HG03442 (cell line): Measurements from ENCODE around the gene ANKIB1.
"Not testable (repeated sequence)": the region's sequence is repeated elsewhere in the genome, so short reads cannot be mapped to it uniquely, and the experiment has no call there.

ENCODE experiments used
- ATAC-seq: cut with Tn5 transposase; IDR thresholded peaks from one replicate; pipeline ENCODE4 v1.9.1; 2021; ENCODE audit warnings: mild to moderate bottlenecking, moderate library complexity; ENCODE audit not compliant: unreplicated experiment

ANKIB1 gene

DNA sequence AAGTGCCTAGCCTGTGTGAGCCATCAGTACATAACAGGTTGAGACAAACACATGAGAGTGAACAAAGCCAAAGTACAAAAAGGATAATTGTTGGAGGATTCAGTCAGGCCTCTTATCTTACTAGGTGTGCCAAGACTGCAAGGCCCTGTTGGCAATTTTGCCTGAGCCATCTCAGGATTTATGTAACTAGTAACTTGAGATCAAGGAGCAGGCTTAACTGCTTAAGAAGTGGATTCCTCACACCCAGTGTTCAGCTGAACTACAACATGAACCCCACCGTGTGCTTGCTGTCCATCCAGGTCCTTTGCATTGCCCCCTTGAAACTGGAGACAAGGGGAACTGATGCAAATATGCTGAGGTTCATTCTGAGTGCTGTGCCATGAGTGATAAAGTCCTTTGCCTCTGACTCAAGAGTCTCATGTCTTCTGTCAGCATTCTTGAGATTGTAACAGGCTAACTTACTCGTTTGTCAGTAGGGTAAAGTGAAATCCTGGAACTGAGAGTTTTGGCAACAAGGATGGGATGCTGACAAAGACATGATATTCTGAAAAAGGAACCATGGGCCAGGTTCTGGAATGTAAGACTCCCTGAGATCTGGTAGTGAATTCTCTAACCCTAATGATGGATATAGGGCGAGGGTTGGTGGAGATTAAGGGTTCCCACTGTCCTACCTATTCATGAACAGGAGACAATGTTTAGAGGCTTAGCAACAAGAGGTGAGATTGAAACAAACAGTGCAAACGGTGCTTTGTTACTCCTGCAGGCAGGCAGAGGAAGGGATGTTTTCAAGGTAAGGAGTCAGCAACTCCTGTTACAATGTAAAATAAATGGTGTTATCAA is 157.4 kb downstream of the ANKIB1 start:
- ATAC-seq: no peak

DNA sequence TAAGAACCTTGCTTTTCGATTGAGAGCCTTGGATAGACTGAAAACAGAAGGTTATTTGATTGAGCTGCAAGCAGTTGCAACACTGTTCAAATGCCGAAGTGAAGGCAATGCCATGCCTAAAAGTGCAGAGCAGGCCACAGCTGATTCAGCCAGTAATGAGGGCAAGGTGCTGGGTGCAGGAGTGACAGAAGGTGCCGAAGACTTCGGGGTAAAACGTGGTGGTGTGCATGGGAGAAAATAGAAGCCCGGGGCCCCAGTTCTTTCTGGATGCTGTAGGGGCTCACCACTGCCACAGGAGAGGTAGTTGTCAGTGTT is 157.9 kb downstream of the ANKIB1 start:
- no peak for ATAC-seq

DNA sequence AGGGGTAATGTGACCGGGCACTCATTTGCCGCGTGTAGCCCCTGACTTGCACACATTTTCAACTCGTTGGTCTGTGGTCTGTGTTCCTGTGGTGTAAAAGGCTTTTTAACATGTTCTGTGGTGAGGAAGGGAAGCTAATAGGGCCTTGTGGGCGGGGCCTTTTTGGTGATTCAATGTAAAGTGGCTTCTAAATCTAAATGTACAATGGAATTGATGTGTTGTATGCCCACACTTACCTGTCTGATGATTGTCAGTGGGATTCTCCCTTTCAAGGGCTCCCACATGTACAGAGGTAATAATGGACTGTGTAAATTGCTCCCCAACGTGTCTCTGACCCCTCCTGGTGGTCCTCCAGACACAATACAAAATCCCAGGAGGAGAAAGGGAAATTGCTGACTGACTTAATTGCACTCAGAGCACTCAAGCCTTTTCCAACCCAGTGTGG is 158.4 kb downstream of the ANKIB1 start:
- no peak for ATAC-seq

DNA sequence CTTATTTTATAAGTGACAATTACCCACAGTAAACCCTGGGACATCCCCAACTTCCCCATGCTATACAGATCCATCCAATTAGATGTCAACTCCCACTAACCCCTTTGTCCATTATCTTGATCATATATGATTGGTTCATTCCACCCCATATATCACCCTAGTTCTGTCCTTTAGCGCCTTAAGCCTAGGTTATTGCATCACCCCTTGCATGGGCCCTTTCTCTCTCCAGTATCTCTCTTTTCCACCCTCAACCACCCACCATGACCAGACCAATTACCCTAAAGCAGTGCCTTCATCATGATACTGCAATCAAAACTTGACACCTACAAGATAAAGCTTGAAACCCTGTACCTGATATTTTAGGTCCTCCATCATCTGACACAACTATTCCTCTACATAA is 163.6 kb downstream of the ANKIB1 start:
- ATAC-seq: no peak

DNA sequence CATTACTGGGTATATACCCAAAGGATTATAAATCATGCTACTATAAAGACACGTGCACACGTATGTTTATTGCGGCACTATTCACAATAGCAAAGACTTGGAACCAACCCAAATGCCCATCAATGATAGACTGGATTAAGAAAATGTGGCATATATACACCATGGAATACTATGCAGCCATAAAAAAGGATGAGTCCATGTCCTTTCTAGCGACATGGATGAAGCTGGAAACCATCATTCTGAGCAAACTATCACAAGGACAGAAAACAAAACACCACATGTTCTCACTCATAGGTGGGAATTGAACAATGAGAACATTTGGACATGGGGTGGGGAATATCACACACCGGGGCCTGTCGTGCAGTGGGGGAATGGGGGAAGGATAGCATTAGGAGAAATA is 164.4 kb downstream of the ANKIB1 start:
- ATAC-seq: not testable (repeated sequence)

DNA sequence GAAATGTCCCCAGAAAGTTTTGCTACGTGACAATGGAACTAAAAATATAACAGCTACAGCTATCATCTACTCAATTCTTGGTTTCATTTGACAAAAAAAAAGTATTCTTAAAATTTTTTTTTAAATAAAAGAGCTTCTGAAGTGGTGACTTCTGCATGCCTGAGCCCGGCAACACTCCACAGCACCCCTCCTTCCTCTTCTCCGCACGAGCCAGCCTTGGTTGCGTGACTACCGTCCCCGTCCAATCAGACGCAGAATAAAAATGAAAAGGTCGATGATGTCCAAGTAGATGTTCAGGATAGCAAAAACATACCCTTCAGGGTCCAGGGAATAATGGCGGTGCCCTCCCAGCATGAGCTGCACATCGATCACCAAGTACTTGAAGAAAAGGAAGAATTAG is 167.0 kb downstream of the ANKIB1 start:
- ATAC-seq: no peak

DNA sequence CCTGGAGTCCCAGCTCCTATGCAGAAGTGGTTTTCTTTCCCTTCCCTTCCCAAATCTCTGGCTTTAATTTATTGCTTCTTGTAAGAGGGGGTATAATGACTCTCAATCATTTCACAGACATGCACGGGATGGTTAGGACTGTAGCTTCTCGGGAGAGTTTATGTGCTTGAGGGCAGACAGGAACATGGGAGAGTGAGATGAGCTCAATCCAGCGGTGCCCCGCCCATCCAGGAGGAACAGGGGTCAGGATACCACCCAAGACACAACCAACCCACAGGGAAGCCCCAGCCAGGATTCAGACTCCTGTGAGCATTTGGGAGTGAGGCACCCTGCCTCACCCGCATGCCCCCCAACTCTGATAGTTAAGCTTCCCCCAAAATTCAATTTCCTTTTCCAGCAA is 167.8 kb downstream of the ANKIB1 start:
- ATAC-seq: no peak

DNA sequence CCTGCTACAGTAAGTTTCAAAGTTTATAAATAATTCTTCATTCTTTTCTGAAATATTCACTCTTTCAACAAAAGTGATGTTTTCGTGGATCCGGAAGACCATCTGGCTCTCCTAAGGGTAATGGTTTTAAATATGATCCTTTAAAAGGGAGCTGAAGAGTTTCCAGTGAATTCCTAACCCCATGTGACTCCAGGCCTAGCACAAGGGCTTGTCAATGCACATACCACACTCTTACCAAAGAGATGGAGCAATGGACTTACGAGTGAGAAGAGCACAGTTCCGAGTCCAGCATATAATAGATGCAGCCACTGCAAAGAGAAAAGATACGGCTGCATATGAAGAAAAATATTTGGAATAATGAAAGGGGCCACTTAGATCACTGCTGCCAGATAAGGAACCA is 169.5 kb downstream of the ANKIB1 start:
- no peak for ATAC-seq

DNA sequence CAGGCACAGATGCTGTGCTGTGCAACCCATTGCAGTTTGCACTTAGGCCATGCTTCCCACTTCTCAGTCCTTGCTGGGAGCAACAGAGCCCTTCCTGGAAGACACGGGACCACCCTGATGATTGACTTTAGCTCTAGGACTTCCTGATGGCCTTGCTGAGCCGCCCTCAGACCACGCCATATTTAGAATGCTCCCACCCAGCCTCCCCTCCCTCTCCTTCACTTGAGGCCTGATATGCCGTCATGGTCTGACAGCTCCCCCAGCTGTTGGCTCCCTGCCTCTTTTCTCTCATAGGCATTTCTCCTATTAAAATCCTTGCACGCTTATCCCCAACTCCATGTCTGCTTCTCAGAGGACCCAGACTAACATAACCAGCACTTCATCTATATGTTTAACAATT is 172.1 kb downstream of the ANKIB1 start:
- ATAC-seq: no peak

DNA sequence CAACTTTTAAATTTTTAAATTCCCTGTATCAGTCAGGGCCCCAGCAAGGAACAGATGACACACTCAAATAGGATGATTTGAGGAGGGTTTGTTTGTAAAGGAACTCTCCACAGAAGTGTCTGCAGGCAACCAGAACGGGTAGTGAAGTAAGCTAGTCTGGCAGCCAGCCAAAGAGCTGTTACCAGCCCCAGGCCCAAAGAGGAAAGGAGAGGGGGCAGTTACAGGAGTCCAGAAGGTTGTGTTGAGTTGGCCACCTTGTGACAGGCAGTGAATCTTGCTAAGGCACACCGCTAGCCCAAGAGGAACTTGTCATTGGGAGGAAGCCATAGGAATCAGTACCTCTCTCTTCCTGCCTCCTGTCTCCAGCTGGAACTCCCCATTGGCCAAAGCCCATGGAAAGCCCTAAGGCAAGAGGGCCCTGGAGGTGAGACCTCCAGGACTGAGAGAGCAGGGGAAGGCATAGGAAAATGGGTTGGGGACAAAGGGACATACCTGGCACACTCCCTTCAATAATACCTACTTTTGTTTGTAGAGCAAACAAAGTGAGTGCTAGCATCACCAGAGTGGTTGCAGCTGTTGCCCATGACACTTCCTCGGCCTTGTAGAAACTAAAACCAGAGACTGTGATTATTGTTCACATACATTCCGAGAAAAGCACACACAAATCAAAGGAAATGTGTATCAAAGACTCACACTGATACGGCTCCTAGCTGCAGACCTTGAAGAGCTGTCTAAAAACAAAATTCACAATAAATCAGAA is 176.1 kb downstream of the ANKIB1 start:
- no peak for ATAC-seq

DNA sequence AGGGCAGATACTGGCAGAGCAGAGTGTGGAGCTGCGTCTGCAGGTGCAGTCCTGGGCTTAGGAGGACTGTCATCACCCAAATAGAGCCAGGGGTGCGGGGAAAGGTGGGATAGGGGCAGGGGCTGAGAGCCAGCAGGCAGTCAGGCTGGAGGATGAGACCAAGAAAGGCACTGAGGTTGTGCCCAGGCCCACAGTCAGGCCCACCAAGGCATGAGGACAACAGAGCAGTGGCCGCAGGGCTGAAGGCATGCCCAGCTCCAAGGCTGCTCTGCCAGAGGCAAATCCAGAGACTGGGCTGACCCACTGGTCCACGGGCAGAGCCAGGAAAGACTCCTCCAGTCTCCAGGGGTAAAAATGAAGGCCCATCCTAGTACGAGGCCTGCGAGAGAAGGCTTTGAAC is 177.2 kb downstream of the ANKIB1 start:
- no peak for ATAC-seq

DNA sequence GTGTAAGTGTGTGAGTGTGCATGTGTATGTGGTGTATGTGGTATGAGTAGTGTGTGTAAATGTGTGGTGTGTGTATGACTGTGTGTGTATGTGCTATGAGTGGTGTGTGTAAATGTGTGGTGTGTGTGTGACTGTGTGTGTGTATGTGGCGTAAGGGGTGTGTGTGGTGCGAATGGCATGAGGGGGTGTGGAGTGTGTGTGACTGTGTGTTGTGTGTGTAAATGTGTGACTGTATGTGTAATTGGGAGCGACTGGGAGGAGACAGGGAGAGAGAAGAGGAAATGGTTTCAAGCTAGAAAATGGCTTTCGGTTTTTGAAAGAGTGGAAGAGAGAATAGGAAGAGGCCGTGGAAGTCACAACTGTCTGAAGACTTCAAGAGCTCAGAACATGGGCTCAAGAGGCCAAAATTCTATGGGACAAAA is 177.9 kb downstream of the ANKIB1 start:
- ATAC-seq: no peak

DNA sequence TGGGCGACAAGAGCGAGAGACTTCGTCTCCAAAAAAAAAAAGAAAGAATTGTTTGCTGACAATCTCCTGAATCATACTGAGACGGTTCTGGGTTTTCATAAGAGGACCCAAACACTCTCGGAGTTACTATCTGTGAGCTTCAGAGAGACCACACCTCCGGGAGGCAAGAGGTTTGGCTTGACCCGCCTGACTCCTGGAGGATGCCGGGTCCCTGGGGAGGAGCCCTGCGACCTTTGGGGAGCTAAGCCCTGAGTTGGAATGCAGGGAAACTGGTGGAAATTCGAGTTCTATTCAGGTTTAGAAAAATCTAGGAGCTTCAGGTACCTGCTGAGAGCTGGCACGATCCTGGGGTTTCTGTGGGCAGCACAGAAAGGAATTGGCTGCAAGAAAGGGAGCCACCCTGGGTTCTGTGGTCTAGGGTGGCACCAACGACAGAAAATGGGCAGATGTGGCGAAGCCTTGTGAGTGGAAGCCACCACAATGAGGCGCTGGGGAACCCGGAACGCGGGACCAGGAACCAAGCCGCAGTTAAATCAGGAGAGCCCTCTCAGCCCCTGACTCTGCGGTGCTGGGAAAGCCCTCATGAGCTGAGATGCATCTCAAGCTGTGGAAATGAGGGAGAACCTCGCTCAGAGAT is 179.7 kb downstream of the ANKIB1 start:
- no peak for ATAC-seq

DNA sequence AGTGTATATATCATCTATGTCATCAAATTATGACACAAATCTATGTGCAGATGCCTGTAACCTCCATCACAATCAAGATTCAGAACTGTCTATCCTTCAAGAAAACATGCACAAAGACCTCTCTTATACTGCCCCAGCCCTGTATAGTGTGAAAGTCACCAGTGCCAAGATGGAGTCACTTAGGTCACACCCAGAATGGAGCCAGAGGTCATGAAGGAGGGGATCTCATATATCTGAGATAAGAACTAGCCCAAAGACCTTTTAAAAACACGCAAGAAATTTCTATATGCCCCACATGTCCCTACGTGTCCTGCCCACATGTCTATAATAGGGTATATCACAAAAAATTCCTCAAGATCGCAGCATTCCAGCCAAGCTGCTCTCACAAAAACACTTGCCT is 181.4 kb downstream of the ANKIB1 start:
- ATAC-seq: no peak

DNA sequence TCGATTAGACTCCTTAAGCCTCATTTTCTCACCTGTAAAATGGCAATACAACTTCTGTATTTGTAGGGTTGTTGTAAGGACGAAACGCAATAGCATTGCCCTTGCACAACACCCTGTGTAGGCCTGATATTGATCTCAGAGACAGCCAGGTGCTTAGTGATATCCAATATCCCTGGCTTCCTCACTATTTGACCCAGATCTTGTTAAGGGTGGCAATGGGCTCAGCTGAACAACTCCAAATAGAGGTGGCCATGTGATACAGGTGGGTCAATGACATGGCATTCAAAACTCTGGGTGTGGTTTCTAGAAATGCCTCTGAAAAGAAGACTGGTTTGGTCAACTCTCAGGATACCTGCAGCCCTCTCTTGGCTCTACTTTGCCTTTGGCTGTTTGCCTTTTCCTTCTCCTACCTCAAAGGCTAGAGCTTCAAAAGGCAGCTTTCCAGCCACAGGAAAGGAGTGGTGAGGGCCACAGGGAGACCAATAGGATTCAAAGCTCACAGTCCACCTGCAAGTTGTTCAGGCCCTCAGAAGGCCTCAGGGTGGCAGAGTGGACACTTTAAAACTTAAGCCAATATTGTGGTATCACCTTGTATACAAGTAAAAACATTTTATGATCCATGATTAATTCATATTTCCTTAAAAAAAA is 186.6 kb downstream of the ANKIB1 start:
- ATAC-seq: no peak

DNA sequence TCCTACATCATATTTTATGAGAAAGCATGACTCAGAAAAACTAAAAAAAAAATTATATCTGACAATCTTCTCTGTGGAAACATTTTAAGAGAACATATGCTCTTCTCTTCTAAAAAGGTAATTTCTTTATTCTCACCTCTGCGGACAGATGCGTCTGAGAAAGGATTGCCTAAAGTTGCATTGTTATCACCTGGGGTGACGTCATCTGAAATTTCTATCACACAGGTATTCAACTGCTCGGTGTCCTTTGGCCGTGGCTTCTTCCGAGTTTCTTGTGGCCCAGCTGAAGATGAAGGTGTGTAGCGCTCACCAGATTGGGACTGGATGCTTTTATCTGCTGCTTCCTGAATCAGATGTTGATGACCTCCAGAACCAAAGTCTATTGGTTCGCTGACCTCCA is 187.2 kb downstream of the ANKIB1 start:
- ATAC-seq: no peak

DNA sequence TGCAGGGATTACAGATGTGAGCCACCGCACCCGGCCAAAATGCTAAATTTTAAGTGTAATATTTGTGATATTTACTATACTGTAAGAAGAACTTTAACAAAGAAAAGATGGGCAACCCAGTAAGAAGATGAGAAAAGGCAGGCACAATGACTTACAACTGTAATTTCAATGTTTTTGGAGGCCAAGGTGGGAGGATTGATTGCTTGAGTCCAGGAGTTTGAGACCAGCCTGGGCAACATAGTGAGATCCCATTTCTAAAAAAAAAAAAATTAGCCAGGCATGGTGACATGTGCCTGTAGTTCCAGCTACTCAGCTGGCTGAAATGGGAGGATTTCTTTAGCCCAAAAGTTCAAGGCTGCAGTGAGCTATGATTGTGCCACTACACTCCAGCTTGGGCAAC is 189.8 kb downstream of the ANKIB1 start:
- ATAC-seq: no peak

DNA sequence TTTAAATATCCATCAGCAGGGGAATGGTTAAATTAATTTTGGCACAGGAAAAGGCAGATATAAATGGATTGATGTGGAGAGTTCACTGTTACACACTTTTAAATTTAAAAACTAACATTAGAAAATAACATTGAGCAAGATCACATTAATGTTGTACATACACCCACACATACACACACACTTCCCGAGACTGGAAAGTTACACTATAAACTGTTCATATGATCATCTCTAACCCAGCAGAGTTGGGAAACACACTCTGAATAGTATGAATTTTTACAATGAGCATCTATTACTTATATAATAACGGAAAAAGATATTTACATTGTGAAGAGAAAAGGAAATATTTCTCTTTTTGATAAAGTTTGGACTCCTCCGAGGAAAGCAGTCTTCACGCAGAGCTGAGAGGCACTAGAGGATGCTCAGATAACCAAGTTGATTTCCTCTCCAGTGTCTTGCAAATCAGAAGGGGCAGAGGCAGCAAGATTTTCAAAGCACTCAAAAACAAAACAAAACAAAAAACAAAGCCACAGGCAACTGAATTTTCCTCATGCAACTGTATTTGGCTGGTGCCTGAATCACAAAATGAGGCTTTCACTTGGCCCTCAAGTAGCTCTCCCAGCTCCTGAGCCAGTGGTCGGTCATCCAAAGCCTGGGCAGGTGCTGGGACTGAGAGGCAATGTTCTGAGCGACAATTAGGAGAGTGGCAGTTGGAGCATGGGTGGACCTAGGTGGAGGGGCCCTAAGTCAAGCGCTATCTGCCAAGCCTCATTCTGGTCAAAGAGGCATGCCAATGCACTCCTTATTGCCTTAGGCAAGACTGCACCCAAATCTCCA is 191.1 kb downstream of the ANKIB1 start:
- ATAC-seq: no peak

DNA sequence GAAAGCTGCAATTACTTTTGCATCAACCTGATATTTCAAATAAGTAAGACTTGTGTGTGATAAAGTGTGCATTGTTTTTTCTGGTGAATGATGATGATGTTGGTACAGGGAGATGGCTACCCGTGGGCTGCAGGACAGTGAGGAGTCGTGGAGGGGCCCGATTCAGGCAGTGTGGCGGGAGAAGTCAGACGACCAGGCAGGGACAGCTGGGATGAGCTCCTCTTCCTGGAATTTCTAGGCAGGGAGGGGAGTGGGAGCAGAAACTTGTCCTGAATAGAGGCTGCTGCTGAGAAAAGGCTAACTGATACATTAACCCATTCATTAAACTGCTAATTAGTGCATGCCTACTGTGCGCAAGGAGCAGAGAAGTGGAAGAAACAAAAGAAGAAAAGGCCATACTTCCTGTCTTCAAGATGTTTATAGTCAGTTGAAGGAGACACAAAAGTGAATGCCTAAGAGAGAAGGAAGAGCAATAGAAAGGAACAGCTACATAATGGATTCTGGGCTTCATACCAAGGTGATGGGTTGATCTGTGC is 192.2 kb downstream of the ANKIB1 start:
- no peak for ATAC-seq

DNA sequence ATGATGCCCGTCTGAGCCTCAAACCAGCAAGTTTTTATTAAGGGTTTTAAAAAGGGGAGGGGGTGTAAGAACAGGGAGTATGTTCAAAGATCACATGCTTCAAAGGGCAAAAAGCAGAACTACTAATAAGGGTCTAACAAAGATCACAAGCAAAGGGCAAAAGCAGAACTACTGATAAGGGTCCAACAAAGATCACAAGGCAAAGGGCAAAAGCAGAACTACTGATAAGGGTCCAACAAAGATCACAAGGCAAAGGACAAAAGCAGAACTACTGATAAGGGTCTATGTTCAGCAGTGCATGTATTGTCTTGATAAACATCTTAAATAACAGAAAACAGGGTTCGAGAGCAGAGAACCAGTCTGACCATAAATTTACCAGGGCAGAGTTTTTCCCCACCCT is 196.9 kb downstream of the ANKIB1 start:
- not testable (repeated sequence) for ATAC-seq
